ENCODE results near the gene FAM32A.

The FAM32A gene

GRCh38 chr19:16185123-16185767 lies at the start of gene FAM32A:
TSS of gene FAM32A (plus strand) at chr19:16185410. CDS start at chr19:16185443, 33 bp downstream.
- peak; percentile 100 for DNase-seq

DNA sequence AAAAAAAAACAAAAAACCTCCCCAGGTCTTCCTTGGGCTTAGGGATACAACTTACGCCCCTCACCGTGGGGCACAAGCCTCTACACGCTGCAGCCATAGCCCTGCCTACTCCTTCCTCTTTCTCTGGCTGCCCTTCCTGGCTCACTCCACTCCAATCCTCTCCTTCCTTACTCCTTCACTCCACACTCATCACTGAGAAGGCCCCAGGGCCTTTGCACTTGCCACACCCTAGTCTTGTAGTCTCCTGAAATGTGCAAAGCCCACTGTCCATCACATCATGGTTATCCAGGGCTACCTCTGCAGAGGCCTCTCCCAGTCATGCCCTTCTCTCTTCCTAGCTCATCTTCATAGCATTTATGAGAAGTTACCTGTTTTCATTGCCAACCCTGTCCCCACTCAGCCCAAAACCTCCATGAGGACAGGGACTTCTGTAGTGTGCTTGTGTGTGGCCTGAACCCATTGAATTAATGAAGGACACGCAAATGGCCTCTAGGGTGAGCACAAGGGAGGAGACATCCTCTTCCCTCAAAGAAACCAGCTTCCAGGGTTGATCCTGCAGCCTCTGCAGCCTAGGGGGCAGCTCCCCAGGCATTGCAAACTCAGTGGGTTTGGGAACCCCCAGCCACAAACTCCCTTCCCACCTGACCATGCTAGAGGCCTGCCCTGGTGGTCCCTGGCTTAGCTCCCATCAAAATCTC lies 49.6 kb upstream of the FAM32A start:
- no peak for DNase-seq

GRCh38 chr19:16136185-16136999 lies 48.8 kb upstream of the FAM32A start:
- peak; percentile 20 to 58 for DNase-seq

GRCh38 chr19:16139752-16140151 lies 45.5 kb upstream of the FAM32A start:
- DNase-seq, result no peak

DNA sequence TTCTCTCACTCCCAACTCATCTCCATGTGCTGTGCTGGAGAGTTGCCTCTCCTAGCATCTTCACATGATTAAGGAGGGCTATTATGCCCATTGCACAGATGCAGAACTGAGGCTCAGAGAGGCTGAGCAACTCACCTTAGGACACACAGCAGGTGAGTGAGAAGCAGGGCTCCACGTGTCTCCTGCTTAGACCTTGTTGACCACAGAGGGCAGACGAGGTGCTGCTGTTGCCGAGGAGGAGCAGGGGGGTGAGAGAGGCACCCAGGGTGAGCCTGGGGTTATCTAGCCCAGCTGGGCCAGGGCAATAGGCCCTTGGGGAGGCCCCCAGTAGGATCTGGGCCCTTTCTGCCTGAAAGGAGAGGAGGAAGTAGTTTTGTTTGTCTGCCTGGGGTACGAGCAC lies 44.2 kb upstream of the FAM32A start:
- DNase-seq, result no peak

GRCh38 chr19:16142032-16142580 lies 43.1 kb upstream of the FAM32A start:
- no peak for DNase-seq

GRCh38 chr19:16143399-16144215 lies 41.6 kb upstream of the FAM32A start, which contains the start of gene HSH2D:
TSS of gene HSH2D (plus strand) at chr19:16143685. CDS start at chr19:16148751, 5,066 bp downstream.
- peak; percentile 49 to 73 for DNase-seq

- no peak for DNase-seq
These were observed 41.0 kb upstream of the FAM32A start for GRCh38 chr19:16144216-16144581.

GRCh38 chr19:16146112-16146511 lies 39.1 kb upstream of the FAM32A start:
- DNase-seq, result no peak

DNA sequence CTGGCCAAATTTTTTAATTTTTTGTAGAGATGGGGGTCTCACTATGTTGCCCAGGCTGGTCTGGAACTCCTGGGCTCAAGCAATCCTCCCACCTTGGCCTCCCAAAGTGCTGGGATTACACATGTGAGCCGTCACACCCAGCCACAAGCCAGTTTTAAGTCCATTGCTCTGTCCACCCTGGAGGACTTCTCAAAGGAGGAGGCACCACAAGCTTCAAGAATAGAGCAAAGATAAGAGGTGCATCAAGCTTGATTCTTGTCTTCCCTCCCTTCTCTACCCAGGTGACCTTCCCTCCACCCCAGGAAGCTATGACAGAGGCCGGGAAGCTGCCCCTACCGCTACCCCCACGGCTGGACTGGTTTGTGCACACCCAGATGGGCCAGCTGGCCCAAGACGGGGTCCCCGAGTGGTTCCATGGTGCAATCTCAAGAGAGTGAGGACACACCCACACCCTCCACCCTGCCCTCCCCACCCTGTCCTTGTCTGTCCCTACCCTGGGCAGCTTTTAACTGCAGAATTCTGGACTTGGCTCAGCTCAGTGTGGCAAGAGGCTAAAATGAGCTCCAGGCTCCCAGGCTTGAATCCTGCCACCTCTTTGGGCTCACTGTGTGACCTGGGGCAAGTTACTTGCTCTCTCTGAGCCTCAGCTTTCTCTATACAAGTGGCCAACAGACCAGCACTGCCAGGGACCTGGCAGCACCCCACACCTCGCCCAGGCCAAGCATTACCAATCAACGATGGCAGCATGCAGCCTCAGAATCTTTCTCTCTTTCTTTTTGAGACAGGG lies 36.6 kb upstream of the FAM32A start:
- no peak for DNase-seq

DNA sequence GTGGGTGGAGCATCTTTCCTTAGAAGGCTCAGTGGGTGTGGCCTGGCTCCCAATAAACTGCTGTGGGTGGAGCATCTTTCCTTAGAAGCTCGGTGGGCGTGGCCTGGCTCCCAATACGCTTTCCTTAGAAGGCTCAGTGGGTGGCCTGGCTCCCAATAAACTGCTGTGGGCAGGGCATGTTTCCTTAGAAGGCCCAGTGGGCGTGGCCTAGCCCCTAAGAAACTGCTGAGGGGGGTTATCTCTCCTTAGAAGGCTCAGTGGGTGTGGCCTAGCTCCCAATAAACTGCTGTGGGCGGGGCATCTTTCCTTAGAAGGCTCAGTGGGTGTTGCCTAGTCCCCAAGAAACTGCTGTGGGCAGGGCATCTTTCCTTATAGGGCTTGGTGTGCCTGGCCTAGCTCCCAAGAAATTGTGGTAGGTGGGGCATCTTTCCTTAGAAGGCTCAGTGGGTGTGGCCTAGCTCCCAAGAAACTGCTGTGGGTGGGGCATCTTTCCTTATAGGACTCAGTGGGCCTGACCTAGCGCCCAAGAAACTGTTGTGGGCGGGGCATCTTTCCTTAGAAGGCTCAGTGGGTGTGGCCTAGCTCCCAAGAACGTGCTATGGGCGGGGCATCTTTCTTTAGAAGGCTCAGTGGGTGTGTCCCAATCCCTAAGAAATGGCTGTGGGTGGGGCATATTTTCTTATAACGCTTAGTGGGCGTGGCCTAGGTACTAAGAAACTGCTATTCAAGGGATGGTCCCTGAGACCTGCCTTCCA lies 31.5 kb upstream of the FAM32A start:
- DNase-seq, result no peak

DNA sequence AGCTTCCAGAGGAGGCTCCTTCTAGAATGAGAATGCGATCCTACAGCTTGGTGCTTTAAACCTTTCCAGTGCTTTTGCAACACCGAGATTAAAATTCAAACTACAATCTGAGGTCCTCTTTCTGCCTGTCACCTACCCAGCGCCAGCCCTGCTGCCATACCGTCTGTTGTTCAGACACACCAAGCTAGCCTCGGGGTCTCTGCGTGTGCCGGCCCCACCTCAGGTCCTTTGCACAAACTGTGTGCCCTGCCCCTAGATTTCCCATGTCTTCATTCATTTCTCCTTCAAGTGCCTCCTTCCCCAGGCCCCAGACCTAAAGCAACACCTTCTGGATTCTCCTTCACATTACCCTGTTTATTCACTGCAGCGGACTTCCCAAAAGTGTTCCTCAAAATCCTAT lies 30.7 kb upstream of the FAM32A start:
- no peak for DNase-seq

- no peak for DNase-seq
These were observed 30.1 kb upstream of the FAM32A start for GRCh38 chr19:16155128-16155527.

DNA sequence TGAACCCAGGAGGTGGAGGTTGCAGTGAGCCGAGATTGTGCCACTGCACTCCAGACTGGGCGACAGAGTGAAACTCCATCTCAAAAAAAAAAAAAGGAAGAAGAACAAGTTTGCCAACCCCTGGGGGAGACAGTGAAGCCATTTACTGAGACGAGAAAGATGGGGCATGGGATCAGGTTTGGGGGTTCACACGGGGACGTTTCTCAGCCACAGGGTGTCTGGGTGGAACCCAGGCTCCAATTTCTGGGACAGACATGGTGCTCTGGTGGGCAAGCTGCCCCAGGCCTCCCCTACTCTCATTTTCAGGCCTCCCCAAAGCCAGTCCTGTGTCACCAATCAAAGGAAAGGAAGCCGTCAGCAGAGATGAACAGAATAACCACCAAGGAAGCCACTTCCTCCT lies 28.3 kb upstream of the FAM32A start:
- DNase-seq, result no peak

DNA sequence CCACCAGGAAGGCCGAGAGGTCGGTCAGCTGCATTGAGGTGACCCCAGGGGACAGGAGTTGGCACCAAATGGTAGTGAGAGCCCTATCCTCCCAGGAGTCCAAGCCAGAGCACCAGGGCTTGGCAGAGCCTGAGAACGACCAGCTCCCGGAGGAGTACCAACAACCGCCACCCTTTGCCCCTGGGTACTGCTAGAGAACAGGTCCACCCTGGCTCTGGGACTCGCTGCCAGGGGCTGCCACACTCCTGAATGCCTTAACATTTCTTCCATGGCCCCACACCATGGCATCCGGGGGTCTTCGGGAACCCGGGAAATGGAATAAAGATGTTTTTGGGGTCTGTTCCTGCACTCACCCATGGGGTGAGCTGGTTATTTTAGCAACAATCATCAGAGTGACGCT lies 27.6 kb upstream of the FAM32A start:
- DNase-seq, result no peak

DNA sequence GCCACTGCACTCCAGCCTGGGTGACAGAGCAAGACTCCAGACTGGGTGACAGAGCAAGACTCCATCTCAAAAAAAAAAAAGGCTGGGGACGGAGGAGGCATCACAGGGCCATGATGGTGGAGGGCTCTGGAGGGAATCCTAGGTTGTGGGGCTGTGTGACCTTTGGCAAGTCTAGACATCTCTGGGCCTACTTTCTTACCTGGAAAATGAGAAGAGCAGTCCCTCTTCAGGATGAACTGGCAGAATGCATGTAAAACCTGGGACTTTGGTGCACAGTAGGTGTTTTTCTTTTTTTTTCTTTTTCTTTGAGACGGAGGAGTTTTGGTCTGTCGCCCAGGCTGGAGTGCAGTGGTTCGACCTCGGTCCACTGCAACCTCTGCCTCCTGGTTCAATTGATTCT lies 25.6 kb upstream of the FAM32A start:
- DNase-seq, result no peak

GRCh38 chr19:16160445-16160942 lies 24.7 kb upstream of the FAM32A start:
- DNase-seq, result no peak

- no peak for DNase-seq
These were observed 24.2 kb upstream of the FAM32A start for GRCh38 chr19:16160943-16161560.

DNA sequence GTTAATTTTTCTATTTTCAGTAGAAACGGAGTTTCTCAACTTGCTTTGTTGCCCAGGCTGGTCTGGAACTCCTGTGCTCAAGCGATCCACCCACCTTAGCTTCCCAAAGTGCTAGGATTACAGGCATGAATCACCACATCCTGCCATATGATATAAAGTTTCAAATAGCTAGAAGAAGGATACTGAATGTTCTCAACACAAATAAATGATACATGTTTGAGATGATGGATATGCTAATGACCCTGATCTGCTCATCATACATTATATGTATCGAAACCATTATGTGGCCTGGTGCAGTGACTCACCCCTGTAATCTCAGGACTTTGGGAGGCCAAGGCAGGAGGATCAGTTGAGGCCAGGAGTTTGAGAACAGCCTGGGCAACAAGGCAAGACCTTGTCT lies 23.4 kb upstream of the FAM32A start:
- no peak for DNase-seq

DNA sequence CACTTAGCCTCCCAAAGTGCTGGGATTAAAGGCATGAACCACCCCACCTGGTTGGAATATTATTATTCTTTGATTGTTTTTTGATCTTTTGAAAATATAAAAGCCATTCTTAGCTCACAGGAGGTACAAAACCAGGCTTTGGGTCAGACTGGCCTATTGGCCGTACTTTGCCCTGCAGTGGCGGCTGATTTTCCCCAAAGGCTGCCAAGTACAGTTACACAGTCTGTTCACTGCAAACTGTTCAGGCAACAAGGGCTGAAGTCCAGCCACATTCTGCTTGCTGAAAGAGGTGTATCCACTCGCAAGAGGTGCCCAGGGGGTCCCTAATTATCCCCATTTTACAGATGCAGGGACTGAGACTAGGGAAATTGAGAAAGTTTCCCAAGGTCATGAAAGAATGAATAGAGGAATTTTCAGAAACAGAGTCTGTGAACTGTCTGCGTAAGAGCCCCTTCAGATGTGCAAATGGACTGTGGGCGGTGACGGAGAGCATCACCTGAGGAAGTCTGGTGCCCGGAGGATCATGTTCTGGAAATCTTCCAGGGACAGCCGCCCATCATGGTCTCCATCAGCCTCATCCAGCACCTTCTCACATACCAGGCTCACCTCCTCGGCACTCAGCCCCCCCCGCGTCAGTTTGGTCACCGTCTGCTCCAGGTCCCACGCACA lies 20.9 kb upstream of the FAM32A start:
- no peak for DNase-seq

All from SHP77 (cell line).